Smooth muscle cell of the coronary artery (primary cell): ENCODE measurements around the gene CSNK2A3. TPM values are rescaled to one million over a fixed set of nuclear protein-coding genes. Genes with fewer than 3 reads are reported as not detected.

ENCODE experiments used
- total RNA-seq: library from RNA; depleted of rRNA; stranded (reverse); fragments of >200 nt; gene quantifications from 2 replicates; pipeline ENCODE4 v1.2.3, GENCODE V29; 2014; ENCODE audit warnings: low replicate concordance

Gene CSNK2A3
- 0.70 and 0.90 TPM in 2 replicates for total RNA-seq

DNA sequence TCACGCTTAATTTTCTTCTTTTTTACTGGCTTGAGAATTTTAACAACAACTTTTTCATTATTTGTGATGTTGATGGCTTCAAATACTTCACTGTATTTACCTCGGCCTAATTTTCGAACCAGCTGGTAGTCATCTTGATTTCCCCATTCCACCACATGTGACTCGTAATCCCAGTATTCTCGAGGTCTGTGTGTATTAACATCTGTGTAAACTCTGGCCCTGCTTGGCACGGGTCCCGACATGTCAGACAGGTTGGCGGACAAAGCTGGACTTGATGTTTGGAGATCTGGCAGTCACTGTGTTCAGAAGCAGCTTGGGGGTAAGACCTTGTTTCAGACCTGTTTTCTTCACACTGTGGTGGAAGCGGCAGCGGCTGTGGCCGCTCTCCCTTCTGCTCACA is at the start of gene CSNK2A3:
Gene CSNK2A3 (minus strand): TSS at position 373 of the 400 bp plus-strand sequence. CDS start 131 bp downstream, at position 242.

